HG02938 (cell line): ENCODE measurements around the gene PPM1G.

Experiments used
- ATAC-seq: cut with Tn5 transposase; IDR thresholded peaks from one replicate; pipeline ENCODE4 v1.9.1; 2021; ENCODE audit warnings: mild to moderate bottlenecking, moderate library complexity; ENCODE audit not compliant: unreplicated experiment

Gene PPM1G

DNA sequence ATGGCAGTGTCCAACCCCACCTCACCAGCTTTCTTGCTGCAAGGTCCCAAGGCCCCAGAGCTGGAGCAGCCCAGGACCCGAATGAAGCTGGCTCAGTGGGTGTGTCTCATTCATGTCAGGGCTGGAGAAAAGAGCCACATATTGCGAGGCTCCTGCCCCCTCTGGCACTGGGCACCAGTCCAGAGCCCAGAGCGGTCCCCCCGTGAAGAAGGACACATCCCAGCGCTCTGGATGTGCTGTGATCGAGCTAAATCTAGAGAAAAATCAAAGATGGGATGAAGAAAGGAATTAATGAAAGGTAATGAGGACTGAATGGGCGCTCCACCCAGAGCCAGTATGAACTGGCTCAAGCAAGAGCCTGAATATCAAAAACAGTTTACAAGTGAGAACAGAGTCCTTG is 73.2 kb downstream of the PPM1G start:
- ATAC-seq, result no peak

DNA sequence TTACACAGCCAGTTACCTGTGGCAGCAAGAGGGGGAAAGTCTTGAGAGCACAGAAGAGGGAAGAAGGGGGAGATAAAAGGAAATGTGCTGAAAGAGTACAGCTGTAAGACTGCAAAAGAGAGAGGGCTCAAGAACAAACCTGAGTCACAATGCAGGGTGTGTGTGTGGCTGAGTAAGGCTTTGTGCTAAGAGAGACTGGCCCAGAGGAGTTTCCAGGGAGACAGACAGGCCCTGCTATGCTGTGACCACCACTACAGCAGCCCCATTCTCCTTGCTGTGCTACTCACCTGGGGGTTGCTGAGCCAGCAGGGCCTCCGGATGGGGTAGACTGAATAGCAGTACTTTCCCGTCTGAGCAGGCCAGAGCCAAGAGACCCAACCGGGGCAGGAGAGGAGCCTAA is 74.1 kb downstream of the PPM1G start:
- ATAC-seq, result no peak
